Islet precursor cell (in vitro differentiated cells): ENCODE data around the gene OR51F1.
"Not testable (repeated sequence)": the region's sequence is repeated elsewhere in the genome, so short reads cannot be mapped to it uniquely, and the experiment has no call there.

ENCODE experiments used
- DNase-seq: peaks from one replicate; pipeline ENCODE4 v3.0.0-alpha.2; 2018

The OR51F1 gene

GRCh38 chr11:4769838-4770237 lies at the start of gene OR51F1:
TSS of gene OR51F1 (minus strand) at chr11:4769938. CDS start at chr11:4769938, 0 bp downstream.
- no peak for DNase-seq

- no peak for DNase-seq
Observed at GRCh38 chr11:4809246-4809645, 39.5 kb upstream of the OR51F1 start.

- DNase-seq, result no peak
Observed at GRCh38 chr11:4808476-4808875, 38.7 kb upstream of the OR51F1 start.

GRCh38 chr11:4804280-4804679 lies 34.5 kb upstream of the OR51F1 start, which contains the start of gene OR52R1:
TSS of gene OR52R1 (minus strand) at chr11:4804380. CDS start at chr11:4804380, 0 bp downstream.
- no peak for DNase-seq

DNA sequence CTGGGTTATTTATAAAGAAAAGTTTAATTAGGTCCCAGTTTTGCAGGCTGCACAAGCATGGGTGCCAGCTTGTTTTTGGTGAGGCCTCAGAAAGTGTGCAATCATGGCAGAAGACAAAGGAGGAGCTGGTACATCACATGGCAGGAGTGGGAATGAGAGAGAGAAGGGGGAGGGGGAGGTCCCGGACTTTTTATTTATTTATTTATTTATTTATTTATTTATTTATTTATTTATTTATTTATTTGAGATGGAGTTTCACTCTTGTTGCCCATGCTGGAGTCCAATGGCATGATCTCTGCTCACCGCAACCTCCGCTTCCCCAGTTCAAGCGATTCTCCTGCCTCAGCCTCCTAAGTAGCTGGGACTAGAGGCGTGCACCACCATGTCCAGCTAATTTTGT lies 31.6 kb upstream of the OR51F1 start:
- DNase-seq, result not testable (repeated sequence)

- DNase-seq, result no peak
Observed at GRCh38 chr11:4798427-4799183, 28.9 kb upstream of the OR51F1 start.

DNA sequence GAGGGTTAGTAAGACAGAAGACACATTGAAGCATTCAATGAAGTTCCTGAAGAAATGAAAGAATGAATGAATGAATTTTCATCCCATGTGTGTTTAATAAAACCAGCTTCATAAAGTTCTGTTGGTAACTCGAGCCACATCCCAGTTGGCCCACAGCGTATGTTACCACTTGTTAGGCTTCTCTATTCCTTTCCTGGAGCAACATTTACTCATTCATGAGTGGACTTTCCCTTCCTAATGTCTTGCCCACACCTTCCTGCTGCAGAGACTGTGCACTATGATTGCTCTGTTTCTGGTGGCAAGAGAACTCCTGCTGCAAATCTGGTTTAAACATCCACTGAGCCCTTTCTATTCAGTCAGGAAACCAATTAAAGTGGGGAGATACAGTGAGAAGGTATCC lies 27.5 kb upstream of the OR51F1 start:
- DNase-seq, result no peak

GRCh38 chr11:4782454-4782853 lies 12.7 kb upstream of the OR51F1 start:
- DNase-seq, result no peak

DNA sequence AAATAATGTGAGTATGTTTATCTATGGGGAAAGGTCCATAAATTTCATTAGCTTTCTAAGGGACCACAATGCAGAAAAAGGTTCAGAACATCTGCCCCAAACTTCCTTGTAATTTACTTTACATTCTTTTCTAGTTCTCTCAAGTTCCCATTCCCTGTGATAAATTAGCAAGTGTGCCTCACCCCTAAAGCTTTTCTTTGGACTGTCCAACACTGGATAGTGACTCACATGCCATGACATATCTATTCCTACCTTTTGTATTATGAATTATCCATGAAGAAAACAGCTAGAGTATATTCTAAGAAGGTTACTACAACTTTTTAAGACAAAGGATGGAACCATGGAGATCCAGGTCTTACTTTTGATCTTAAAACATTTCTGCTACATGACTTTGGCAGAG lies 1.6 kb downstream of the OR51F1 start:
- DNase-seq, result no peak

- DNase-seq, result no peak
Observed at GRCh38 chr11:4766420-4767043, 3.2 kb downstream of the OR51F1 start.

DNA sequence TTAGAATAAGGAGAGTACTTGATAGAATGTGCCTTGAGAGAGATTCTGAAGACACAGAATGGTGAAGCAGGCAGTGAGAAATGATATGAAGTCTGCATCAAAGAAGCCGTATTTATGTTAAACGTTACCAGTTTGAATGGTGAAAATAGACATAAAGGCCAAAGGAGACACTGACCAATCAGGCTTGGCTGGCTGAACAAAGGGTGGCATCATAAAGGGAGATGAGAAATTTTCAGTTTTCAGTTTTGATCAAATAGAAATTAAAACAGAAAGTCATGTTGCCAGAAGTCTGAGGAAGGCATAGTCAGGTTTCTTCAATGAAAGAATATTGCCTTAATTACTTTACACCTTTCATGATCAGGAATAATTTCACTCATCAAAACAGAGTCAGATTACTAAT lies 6.6 kb downstream of the OR51F1 start:
- no peak for DNase-seq

- DNase-seq, result no peak
Observed at GRCh38 chr11:4751201-4751600, 18.5 kb downstream of the OR51F1 start.

- DNase-seq, result no peak
Observed at GRCh38 chr11:4748438-4748837, 21.3 kb downstream of the OR51F1 start.

DNA sequence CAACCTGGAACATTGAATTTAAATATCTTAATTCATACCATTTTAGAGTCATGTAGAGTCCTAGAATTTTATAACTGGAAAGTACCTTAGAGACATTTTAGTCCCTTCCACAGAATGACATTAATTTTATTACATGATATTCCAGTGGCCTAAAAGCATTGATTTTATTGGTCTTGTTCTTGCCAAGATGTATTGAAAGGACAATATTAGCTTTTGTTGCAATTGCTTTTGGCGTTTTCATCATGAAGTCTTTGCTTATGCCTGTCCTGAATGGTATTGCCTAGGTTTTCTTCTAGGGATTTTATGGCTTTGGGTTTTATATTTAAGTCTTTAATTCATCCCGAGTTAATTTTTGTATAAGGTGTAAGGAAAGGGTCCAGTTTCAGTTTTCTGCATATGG lies 29.0 kb downstream of the OR51F1 start:
- no peak for DNase-seq

- DNase-seq, result no peak
Observed at GRCh38 chr11:4727171-4727570, 42.6 kb downstream of the OR51F1 start.

- peak; percentile 56 for DNase-seq
Observed at GRCh38 chr11:4722616-4723534, 46.9 kb downstream of the OR51F1 start.
